HCT116 (cell line): ENCODE measurements around the gene PLCB1. TPM values are rescaled to one million over a fixed set of nuclear protein-coding genes. Genes with fewer than 3 reads are reported as not detected.

ENCODE experiments used
- ATAC-seq: fragments of 200-7000 bp; cut with Tn5 transposase; 2 replicates; pipeline ENCODE4 v1.9.1; 2020; ENCODE audit warnings: mild to moderate bottlenecking, moderate library complexity
- BruUV-seq: library from RNA; stranded (reverse); fragments of 400-500 nt; replicated peaks from 2 replicates; lab custom pipeline; 2021; lab: Mats Ljungman, UMichigan
- CTCF ChIA-PET: fragments of 300-600 bp; sonication (Branson Sonifier 250); formaldehyde crosslinking; loops from one replicate; lab custom pipeline; 2021; ENCODE audit warnings: antibody characterized with exemption; lab: Charles Lee
- POLR2A ChIA-PET: fragments of 300-600, 350-600 bp; sonication (Branson Sonifier 250); formaldehyde crosslinking; loops from one replicate; lab custom pipeline; 2021; ENCODE audit warnings: antibody characterized with exemption; lab: Charles Lee
- RAD21 ChIA-PET, 2 experiments: fragments of 300-600 bp; sonication (Branson Sonifier 250); formaldehyde crosslinking; loops; one replicate each; lab custom pipeline; 2023; ENCODE audit warnings: low total read pairs in 2 of 2; ENCODE audit not compliant: uncharacterized antibody in 2 of 2, unreplicated experiment in 2 of 2, low non-redundant PET in 1 of 2; lab: Charles Lee
- DNase-seq: peaks from one replicate; pipeline ENCODE4 v3.0.0-alpha.2; 2010; ENCODE audit warnings: low read depth, low spot score
- H2AFZ ChIP-seq: fragments of 200-600 bp; shearing (Covaris generic), sonication (generic); 2 replicates; pipeline ENCODE4 v1.6.1; 2017; ENCODE audit warnings: low read depth, mixed run types, mixed read lengths, antibody characterized with exemption, low read length; ENCODE audit not compliant: poor library complexity, severe bottlenecking
- H3K27ac ChIP-seq: 2 replicates; pipeline ENCODE4 v1.5.1; 2012; ENCODE audit warnings: low read depth, low read length
- H3K27me3 ChIP-seq: fragments of 200-600 bp; sonication (generic); 2 replicates; pipeline ENCODE4 v1.6.1; 2016; ENCODE audit warnings: mixed run types, low read length, mixed read lengths; ENCODE audit not compliant: insufficient read depth
- H3K36me3 ChIP-seq, 2 experiments: fragments of 200-500 bp in 1 of 2; fragments of 200-600 bp in 1 of 2; sonication (Bioruptor generic) in 1 of 2; sonication (generic) in 1 of 2; 2 replicates each; pipeline versions ENCODE4 v1.5.1 to v1.6.1; 2014 to 2016; ENCODE audit warnings: low read length in 2 of 2, inconsistent platforms in 1 of 2, mixed read lengths in 1 of 2, mixed run types in 1 of 2; ENCODE audit not compliant: insufficient read depth in 2 of 2, control insufficient read depth in 1 of 2
- H3K4me1 ChIP-seq, 2 experiments: fragments of 200-600 bp in 1 of 2; sonication (generic) in 1 of 2; 2 replicates each; pipeline versions ENCODE4 v1.5.1 to v1.6.1; 2012 to 2017; ENCODE audit warnings: low read length in 2 of 2, inconsistent platforms in 1 of 2, mild to moderate bottlenecking in 1 of 2, mixed read lengths in 1 of 2, mixed run types in 1 of 2, moderate library complexity in 1 of 2; ENCODE audit not compliant: insufficient read depth in 2 of 2, control insufficient read depth in 1 of 2
- H3K4me2 ChIP-seq: fragments of 200-600 bp; sonication (generic); 2 replicates; pipeline ENCODE4 v1.6.1; 2017; ENCODE audit warnings: mixed run types, low read length, mixed read lengths
- H3K4me3 ChIP-seq, 2 experiments: fragments of 200-600 bp in 1 of 2; sonication (generic) in 1 of 2; replicated peaks in 1 of 2; 2 replicates each; pipeline ENCODE4 v1.5.1; 2011 to 2016; ENCODE audit warnings: low read length in 2 of 2, control low read depth in 1 of 2, low read depth in 1 of 2, mild to moderate bottlenecking in 1 of 2, mixed read lengths in 1 of 2, mixed run types in 1 of 2
- H3K79me2 ChIP-seq: fragments of 200-600 bp; sonication (generic); 2 replicates; pipeline ENCODE4 v1.6.1; 2017; ENCODE audit warnings: mild to moderate bottlenecking, mixed run types, low read length, moderate library complexity, mixed read lengths; ENCODE audit not compliant: insufficient read depth
- H3K9ac ChIP-seq: fragments of 200-600 bp; sonication (generic); 2 replicates; pipeline ENCODE4 v1.6.1; 2016; ENCODE audit warnings: low read length, mixed read lengths
- H3K9me2 ChIP-seq: fragments of 200-600 bp; sonication (generic), shearing (Covaris generic); 2 replicates; pipeline ENCODE4 v1.6.1; 2017; ENCODE audit warnings: mixed run types, mild to moderate bottlenecking, moderate library complexity; ENCODE audit not compliant: insufficient read depth
- H3K9me3 ChIP-seq, 2 experiments: fragments of 200-500 bp in 1 of 2; fragments of 200-600 bp in 1 of 2; sonication (Bioruptor generic) in 1 of 2; sonication (generic) in 1 of 2; 2 replicates each; pipeline ENCODE4 v1.6.1; 2014 to 2017; ENCODE audit warnings: low read length in 2 of 2, mixed read lengths in 2 of 2, inconsistent platforms in 1 of 2, low read depth in 1 of 2, mild to moderate bottlenecking in 1 of 2, mixed run types in 1 of 2, moderate library complexity in 1 of 2; ENCODE audit not compliant: control insufficient read depth in 1 of 2, insufficient read depth in 1 of 2
- H4K20me1 ChIP-seq: fragments of 200-600 bp; sonication (generic), shearing (Covaris generic); 2 replicates; pipeline ENCODE4 v1.6.1; 2017; ENCODE audit warnings: mixed run types, mild to moderate bottlenecking, moderate library complexity; ENCODE audit not compliant: insufficient read depth
- ATF3 ChIP-seq: IDR thresholded peaks from 2 replicates; pipeline ENCODE4 v1.6.1; 2012
- CBX3 ChIP-seq: IDR thresholded peaks from 2 replicates; pipeline ENCODE4 v1.6.1; 2012; ENCODE audit warnings: low read depth
- CEBPB ChIP-seq: IDR thresholded peaks from 2 replicates; pipeline ENCODE4 v1.6.1; 2012; ENCODE audit warnings: low read depth
- CTCF ChIP-seq, 3 experiments: fragments of 200-600 bp in 1 of 3; sonication (generic) in 1 of 3; IDR thresholded peaks in 2 of 3; conservative IDR thresholded peaks in 1 of 3; 2 replicates each; pipeline ENCODE4 v1.5.1; 2012 to 2017; ENCODE audit warnings: low read depth in 2 of 3, low read length in 2 of 3, antibody characterized with exemption in 1 of 3, borderline replicate concordance in 1 of 3, control low read depth in 1 of 3, mild to moderate bottlenecking in 1 of 3, mixed read lengths in 1 of 3, mixed run types in 1 of 3, moderate library complexity in 1 of 3; ENCODE audit not compliant: insufficient read depth in 1 of 3
- ELF1 ChIP-seq: IDR thresholded peaks from 2 replicates; pipeline ENCODE4 v1.6.1; 2012; ENCODE audit warnings: low read depth, borderline replicate concordance
- EZH2 ChIP-seq: fragments of 200-600 bp; sonication (generic); IDR thresholded peaks from 2 replicates; pipeline ENCODE4 v1.6.1; 2017; ENCODE audit warnings: antibody characterized with exemption, mixed run types
- EZH2phosphoT487 ChIP-seq: fragments of 200-600 bp; IDR thresholded peaks from 2 replicates; pipeline ENCODE4 v1.6.1; 2018; ENCODE audit warnings: antibody characterized with exemption, borderline replicate concordance
- JUND ChIP-seq: IDR thresholded peaks from 2 replicates; pipeline ENCODE4 v1.6.1; 2012
- MAX ChIP-seq: IDR thresholded peaks from 2 replicates; pipeline ENCODE4 v1.6.1; 2012
- POLR2A ChIP-seq: IDR thresholded peaks from 2 replicates; pipeline ENCODE4 v1.7.0; 2011; ENCODE audit warnings: borderline replicate concordance; ENCODE audit not compliant: insufficient read depth, insufficient read length; ENCODE audit errors: extremely low read depth
- POLR2AphosphoS5 ChIP-seq: IDR thresholded peaks from 2 replicates; pipeline ENCODE4 v1.6.1; 2011; ENCODE audit warnings: mild to moderate bottlenecking, low read depth, low read length, moderate library complexity
- RAD21 ChIP-seq: IDR thresholded peaks from 2 replicates; pipeline ENCODE4 v1.6.1; 2012; ENCODE audit warnings: low read depth, mild to moderate bottlenecking
- SIN3A ChIP-seq: IDR thresholded peaks from 2 replicates; pipeline ENCODE4 v1.6.1; 2012; ENCODE audit warnings: low read depth
- SRF ChIP-seq: IDR thresholded peaks from 2 replicates; pipeline ENCODE4 v1.6.1; 2012; ENCODE audit warnings: low read depth
- TCF7L2 ChIP-seq: IDR thresholded peaks from 2 replicates; pipeline ENCODE4 v1.7.0; 2011; ENCODE audit warnings: borderline replicate concordance, inconsistent platforms; ENCODE audit not compliant: insufficient read depth, insufficient read length; ENCODE audit errors: extremely low read depth
- YY1 ChIP-seq: IDR thresholded peaks from 2 replicates; pipeline ENCODE4 v1.6.1; 2011; ENCODE audit warnings: low read length, low read depth, moderate library complexity, mild to moderate bottlenecking; ENCODE audit not compliant: insufficient replicate concordance; ENCODE audit errors: extremely low read depth
- ZBTB33 ChIP-seq: IDR thresholded peaks from 2 replicates; pipeline ENCODE4 v1.6.1; 2011; ENCODE audit warnings: mild to moderate bottlenecking, low read length, moderate library complexity; ENCODE audit not compliant: insufficient replicate concordance; ENCODE audit errors: extremely low read depth
- ZNF274 ChIP-seq: fragments of 200-500 bp; sonication (Bioruptor generic); IDR thresholded peaks from 2 replicates; pipeline ENCODE4 v1.6.1; 2014; ENCODE audit warnings: mild to moderate bottlenecking, low read depth, low read length, inconsistent platforms
- intact Hi-C: fragments of 100-400 bp; cut with micrococcal nuclease; formaldehyde crosslinking; loops from 2 replicates; pipeline ENCODE4 v1.10.0; 2022
- total RNA-seq: library from RNA; stranded (reverse); gene quantifications from one replicate; pipeline ENCODE4 v1.2.1, GENCODE V29; 2021; ENCODE audit not compliant: unreplicated experiment

Gene PLCB1
- total RNA-seq, 1 experiment from 2014 or later, result 15.8 TPM

GRCh38 chr20:8147476-8147875 lies 15.4 kb downstream of the PLCB1 start:
- Histone ChIP-seq H3K9ac (no peak overlapping the region), H3K27ac (no peak overlapping the region), H3K9me2 (no peaks in the 10 kb centered on the region), H3K4me1 (no peaks in the 10 kb centered on the region), H3K4me3 (no peak overlapping the region), H4K20me1 (no peaks in the 10 kb centered on the region), H3K79me2 (no peaks in the 10 kb centered on the region), H3K36me3 (no peaks in the 10 kb centered on the region), H3K4me2 (no peak overlapping the region), H3K27me3 (no peaks in the 10 kb centered on the region), H3K9me3 (no peaks in the 10 kb centered on the region), H2AFZ (no peak overlapping the region)
- TF ChIP-seq EZH2phosphoT487, result no peak
- TF ChIP-seq CEBPB, result no peak
- ATAC-seq (no peak), DNase-seq (no peak)
- RAD21 ChIA-PET, result no interaction called here
- CTCF ChIA-PET, result no interaction called here
- POLR2A ChIA-PET, result no interaction called here
- BruUV-seq, result no TSS peak
- intact Hi-C loops, result no loop called here

- no peaks in the 10 kb centered on the region for H3K9me3 ChIP-seq
- ATAC-seq (no peak), DNase-seq (no peak)
- no peaks in the 10 kb centered on the region for H3K9me2 ChIP-seq
- POLR2A ChIA-PET, result no interaction called here
- peaks cover 3 to 6% of the 10 kb centered on the region in 2 experiments; a peak in 1 of 4 replicates for H3K4me1 ChIP-seq
- no peaks in the 10 kb centered on the region for H3K36me3 ChIP-seq
- H3K4me3 ChIP-seq, result no peak overlapping the region
- no peak overlapping the region for H2AFZ ChIP-seq
- H4K20me1 ChIP-seq, result no peaks in the 10 kb centered on the region
- H3K9ac ChIP-seq, result no peak overlapping the region
- CTCF ChIA-PET, result interaction anchor here (0.7 kb wide), 1 partner anchor 17 kb away, joined by 3 read pairs; the partner anchor contains the start of gene PLCB1
- H3K27me3 ChIP-seq, result no peaks in the 10 kb centered on the region
- no peak overlapping the region for H3K4me2 ChIP-seq
- BruUV-seq, result no TSS peak
- RAD21 ChIA-PET, result no interaction called here
- H3K27ac ChIP-seq, result no peak overlapping the region
- intact Hi-C loops, result no loop called here
- H3K79me2 ChIP-seq, result no peaks in the 10 kb centered on the region
- TF ChIP-seq POLR2A (no peak), JUND (no peak), SIN3A (no peak), MAX (no peak), POLR2AphosphoS5 (no peak), TCF7L2 (no peak), ELF1 (no peak), EZH2 (no peak), RAD21 (no peak), ZNF274 (no peak), CEBPB (no peak), SRF (no peak), YY1 (no peak), ZBTB33 (no peak), CBX3 (no peak), CTCF (IDR thresholded peaks at IDR 0.05 in 2 of 3, conservative IDR thresholded peaks at IDR 0.05 in 1 of 3; ENCODE audit: borderline replicate concordance in 1 of 3, insufficient read depth in 1 of 3, low read depth in 2 of 3, low read length in 2 of 3) (no peak), ATF3 (no peak)
These were observed 16.4 kb downstream of the PLCB1 start for GRCh38 chr20:8148501-8148900.
